Mesenchymal stem cell (in vitro differentiated cells and primary cell): Measurements from ENCODE around the gene METTL9.

Experiments
- DNase-seq: peaks from one replicate; pipeline ENCODE4 v3.0.0-alpha.2; 2013
- H2AFZ ChIP-seq: one replicate; pipeline ENCODE4 v1.6.1; 2013; ENCODE audit warnings: low read depth, mild to moderate bottlenecking, control low read depth, inconsistent platforms, low read length, moderate library complexity
- H2AK5ac ChIP-seq: 2 replicates; pipeline ENCODE4 v1.6.1; 2013; ENCODE audit warnings: low read length, moderate library complexity, mild to moderate bottlenecking, inconsistent platforms; ENCODE audit not compliant: severe bottlenecking
- H2BK120ac ChIP-seq: one replicate; pipeline ENCODE4 v1.6.1; 2013; ENCODE audit warnings: low read depth, mild to moderate bottlenecking, inconsistent platforms, low read length, moderate library complexity
- H2BK12ac ChIP-seq, 2 experiments: one replicate each; pipeline ENCODE4 v1.6.1; 2013; ENCODE audit warnings: inconsistent platforms in 2 of 2, low read length in 2 of 2, mild to moderate bottlenecking in 2 of 2, moderate library complexity in 2 of 2, control low read depth in 1 of 2
- H2BK15ac ChIP-seq: one replicate; pipeline ENCODE4 v1.6.1; 2013; ENCODE audit warnings: mild to moderate bottlenecking, low read depth, inconsistent platforms; ENCODE audit not compliant: poor library complexity, severe bottlenecking
- H2BK5ac ChIP-seq: 2 replicates; pipeline ENCODE4 v1.6.1; 2013; ENCODE audit warnings: low read depth, mild to moderate bottlenecking, low read length, control low read depth, inconsistent platforms; ENCODE audit not compliant: poor library complexity, severe bottlenecking
- H3K14ac ChIP-seq, 2 experiments: one replicate each; pipeline ENCODE4 v1.6.1; 2013; ENCODE audit warnings: inconsistent platforms in 2 of 2, low read length in 2 of 2, control low read depth in 1 of 2, mild to moderate bottlenecking in 1 of 2, moderate library complexity in 1 of 2
- H3K18ac ChIP-seq, 2 experiments: one replicate each; pipeline ENCODE4 v1.6.1; 2013; ENCODE audit warnings: inconsistent platforms in 2 of 2, low read length in 2 of 2, control low read depth in 1 of 2, low read depth in 1 of 2, mild to moderate bottlenecking in 1 of 2
- H3K23ac ChIP-seq, 2 experiments: one replicate each; pipeline ENCODE4 v1.6.1; 2013; ENCODE audit warnings: inconsistent platforms in 2 of 2, low read length in 2 of 2, mild to moderate bottlenecking in 2 of 2, moderate library complexity in 2 of 2, control low read depth in 1 of 2
- H3K27ac ChIP-seq: 2 replicates; pipeline ENCODE4 v1.5.1; 2013; ENCODE audit warnings: mild to moderate bottlenecking, moderate library complexity, low read length, control low read depth, inconsistent platforms; ENCODE audit not compliant: poor library complexity, severe bottlenecking
- H3K27me3 ChIP-seq, 2 experiments: 2 replicates each; pipeline versions ENCODE4 v1.6.1 to v1.7.0; 2013; ENCODE audit warnings: low read length in 2 of 2, mild to moderate bottlenecking in 2 of 2, moderate library complexity in 2 of 2, control low read depth in 1 of 2, inconsistent platforms in 1 of 2; ENCODE audit not compliant: control insufficient read depth in 1 of 2, insufficient read depth in 1 of 2
- H3K36me3 ChIP-seq, 2 experiments: 2 replicates each; pipeline versions ENCODE4 v1.6.1 to v1.7.0; 2013; ENCODE audit warnings: low read length in 2 of 2, control low read depth in 1 of 2, inconsistent platforms in 1 of 2, low read depth in 1 of 2, mild to moderate bottlenecking in 1 of 2; ENCODE audit not compliant: insufficient read depth in 2 of 2, control insufficient read depth in 1 of 2
- H3K4ac ChIP-seq, 2 experiments: one replicate each; pipeline ENCODE4 v1.6.1; 2013; ENCODE audit warnings: inconsistent platforms in 2 of 2, low read length in 2 of 2, mild to moderate bottlenecking in 2 of 2, moderate library complexity in 2 of 2, control low read depth in 1 of 2, low read depth in 1 of 2
- H3K4me1 ChIP-seq: 2 replicates; pipeline ENCODE4 v1.6.1; 2013; ENCODE audit warnings: low read depth, low read length, control low read depth; ENCODE audit not compliant: control insufficient read depth, insufficient read depth
- H3K4me2 ChIP-seq: 2 replicates; pipeline ENCODE4 v1.6.1; 2013; ENCODE audit warnings: low read length, mild to moderate bottlenecking, inconsistent platforms; ENCODE audit not compliant: poor library complexity, severe bottlenecking
- H3K4me3 ChIP-seq, 2 experiments: 2 replicates each; pipeline versions ENCODE4 v1.5.1 to v1.7.0; 2013; ENCODE audit warnings: low read length in 2 of 2, mild to moderate bottlenecking in 2 of 2, control low read depth in 1 of 2, low read depth in 1 of 2; ENCODE audit not compliant: insufficient read depth in 1 of 2
- H3K79me1 ChIP-seq: replicated peaks from 2 replicates; pipeline ENCODE4 v1.6.1; 2013; ENCODE audit warnings: mild to moderate bottlenecking, control low read depth, low read length, inconsistent platforms; ENCODE audit not compliant: poor library complexity, severe bottlenecking
- H3K9ac ChIP-seq: 2 replicates; pipeline ENCODE4 v1.7.0; 2013; ENCODE audit warnings: mild to moderate bottlenecking, low read length, moderate library complexity
- H3K9me3 ChIP-seq: 2 replicates; pipeline ENCODE4 v1.7.0; 2013; ENCODE audit warnings: mild to moderate bottlenecking, low read length; ENCODE audit not compliant: control insufficient read depth
- H4K8ac ChIP-seq: one replicate; pipeline ENCODE4 v1.6.1; 2013; ENCODE audit warnings: inconsistent platforms, mild to moderate bottlenecking, low read length, moderate library complexity
- H4K91ac ChIP-seq: one replicate; pipeline ENCODE4 v1.6.1; 2013; ENCODE audit warnings: mild to moderate bottlenecking, low read length, inconsistent platforms
- WGBS: methylation state at CpG from one replicate; pipeline ENCODE4 v1.1.7; 2013; ENCODE audit warnings: mixed read lengths; 5-methylcytosine and 5-hydroxymethylcytosine counted together

The METTL9 gene

DNA sequence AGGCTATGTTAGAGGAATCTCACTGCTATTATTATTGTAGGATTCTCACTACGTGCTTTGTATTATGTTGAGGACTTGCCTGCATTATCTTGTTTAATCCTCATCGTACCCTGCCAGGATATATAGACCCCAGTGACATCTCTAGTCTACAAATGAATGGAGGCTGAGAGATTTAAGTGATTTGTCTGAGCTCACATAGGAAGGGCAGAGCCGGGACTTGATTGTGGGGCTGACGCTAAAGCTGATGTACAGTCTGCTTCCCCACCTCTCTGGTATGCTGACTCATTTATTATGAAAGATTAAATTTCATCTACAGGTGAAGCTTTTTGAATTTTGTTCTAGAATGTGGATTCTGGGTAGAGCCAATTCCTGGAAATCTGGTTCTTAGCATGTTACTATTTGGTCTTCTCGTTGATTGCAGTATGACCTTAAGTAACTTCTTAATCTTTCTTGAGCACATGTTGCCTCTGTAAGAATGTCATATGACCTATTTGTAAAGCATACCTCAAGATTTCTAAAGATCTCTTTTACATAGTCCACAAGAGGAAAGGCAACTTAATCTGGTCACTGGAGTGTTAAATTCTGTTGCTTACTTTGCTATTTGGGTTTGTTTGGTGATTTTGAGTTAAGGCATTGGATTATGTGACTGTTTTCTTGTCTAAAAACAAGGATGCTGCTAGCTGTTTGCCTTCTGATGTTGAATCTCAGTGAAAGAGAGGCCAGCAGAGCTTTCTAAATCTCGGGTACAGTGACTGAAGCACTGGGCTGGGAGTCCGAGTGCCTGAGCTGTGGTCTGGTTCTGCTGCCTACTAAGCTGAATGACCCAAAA lies 12.4 kb downstream of the METTL9 start:
- no peaks in the 10 kb centered on the region for H3K27me3 ChIP-seq
- H3K4ac ChIP-seq = no peak overlapping the region
- H2AFZ ChIP-seq = no peak overlapping the region
- 90% methylated on average over 2 of the region's 7 CpGs for WGBS
- H3K9me3 ChIP-seq = no peaks in the 10 kb centered on the region
- peaks cover 6% of the 10 kb centered on the region for H3K4me1 ChIP-seq
- H3K9ac ChIP-seq = peak overlapping the region; percentile 64
- H2BK15ac ChIP-seq = no peak overlapping the region
- peak overlapping the region; percentile 16 for H3K27ac ChIP-seq
- H2BK5ac ChIP-seq = no peak overlapping the region
- H2AK5ac ChIP-seq = no peak overlapping the region
- H3K36me3 ChIP-seq = peaks cover 0 to 30% of the 10 kb centered on the region in 2 experiments
- DNase-seq = peak; percentile 41
- H3K18ac ChIP-seq = no peak overlapping the region
- H4K8ac ChIP-seq = no peak overlapping the region
- peak overlapping the region in 1 of 2 experiments; percentile 11 for H3K4me3 ChIP-seq
- H3K4me2 ChIP-seq = no peak overlapping the region
- no peak overlapping the region for H4K91ac ChIP-seq
- no peak overlapping the region for H3K23ac ChIP-seq
- H3K79me1 ChIP-seq = peaks cover 10% of the 10 kb centered on the region
- no peak overlapping the region for H2BK12ac ChIP-seq
- no peak overlapping the region for H3K14ac ChIP-seq
- no peak overlapping the region for H2BK120ac ChIP-seq

DNA sequence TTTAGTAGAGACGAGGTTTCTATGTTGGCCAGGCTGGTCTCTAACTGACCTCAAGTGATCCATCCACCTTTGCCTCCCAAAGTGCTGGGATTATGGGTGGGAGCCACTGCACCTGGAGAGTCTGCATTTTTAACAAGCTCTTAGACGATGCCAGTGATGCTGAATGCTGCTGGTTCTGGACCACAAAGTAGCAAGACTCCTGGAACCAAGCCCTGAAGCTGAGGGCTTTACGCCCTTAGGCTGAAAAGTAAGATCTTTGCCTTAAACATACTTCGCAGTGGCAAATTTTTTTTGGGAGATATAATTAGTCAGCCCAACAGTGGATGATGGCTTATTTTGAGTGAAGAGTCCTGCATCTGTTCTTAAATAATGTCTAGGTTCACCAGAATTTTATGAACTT lies 14.0 kb downstream of the METTL9 start:
- Histone ChIP-seq H2AFZ (no peak overlapping the region), H3K27ac (no peak overlapping the region), H3K18ac (no peak overlapping the region), H3K9ac (no peak overlapping the region), H2BK12ac (no peak overlapping the region), H3K4me3 (no peak overlapping the region), H3K4ac (peak overlapping the region in 1 of 2 experiments; percentile 11), H2AK5ac (no peak overlapping the region), H4K8ac (no peak overlapping the region), H3K36me3 (peaks cover 0 to 35% of the 10 kb centered on the region in 2 experiments), H3K4me1 (peaks cover 6% of the 10 kb centered on the region), H3K4me2 (no peak overlapping the region), H3K23ac (no peak overlapping the region), H3K79me1 (peaks cover 12% of the 10 kb centered on the region), H2BK5ac (no peak overlapping the region), H3K9me3 (no peaks in the 10 kb centered on the region), H3K27me3 (no peaks in the 10 kb centered on the region), H2BK15ac (no peak overlapping the region), H3K14ac (no peak overlapping the region), H4K91ac (no peak overlapping the region), H2BK120ac (no peak overlapping the region)
- DNase-seq = no peak
- 99% methylated on average over 4 of the region's 4 CpGs for WGBS

DNA sequence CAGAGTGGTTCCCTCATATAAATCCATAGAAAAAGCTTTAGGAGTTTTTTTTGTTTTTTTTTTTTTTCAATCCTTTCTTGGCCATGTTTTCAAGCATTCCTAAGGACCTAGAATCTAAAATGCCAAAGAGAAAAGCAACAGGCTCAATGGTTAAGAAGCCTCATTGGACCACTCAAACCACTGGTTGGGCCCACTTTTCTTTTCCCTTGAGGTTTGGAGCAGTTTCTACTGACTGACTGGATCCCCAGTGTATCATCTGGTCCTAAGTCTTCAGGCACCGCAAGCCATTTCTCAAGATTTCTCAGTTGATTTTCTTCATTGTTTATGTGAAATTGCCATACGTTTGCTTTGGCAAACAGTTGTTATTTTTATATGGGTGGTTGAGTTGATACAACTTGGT lies 14.4 kb downstream of the METTL9 start:
- no peak overlapping the region for H3K23ac ChIP-seq
- H3K18ac ChIP-seq = no peak overlapping the region
- no peak overlapping the region for H3K4me2 ChIP-seq
- peaks cover 6% of the 10 kb centered on the region for H3K4me1 ChIP-seq
- H3K4me3 ChIP-seq = no peak overlapping the region
- no peak overlapping the region for H2AK5ac ChIP-seq
- DNase-seq = no peak
- no peak overlapping the region for H4K8ac ChIP-seq
- H4K91ac ChIP-seq = no peak overlapping the region
- no peak overlapping the region for H3K4ac ChIP-seq
- WGBS = 100% methylated on average over 1 of the region's 2 CpGs
- H3K79me1 ChIP-seq = peaks cover 12% of the 10 kb centered on the region
- no peak overlapping the region for H3K14ac ChIP-seq
- no peak overlapping the region for H3K27ac ChIP-seq
- H3K9me3 ChIP-seq = no peaks in the 10 kb centered on the region
- no peak overlapping the region for H2BK5ac ChIP-seq
- no peak overlapping the region for H3K9ac ChIP-seq
- H2BK12ac ChIP-seq = no peak overlapping the region
- H3K27me3 ChIP-seq = no peaks in the 10 kb centered on the region
- H2BK15ac ChIP-seq = no peak overlapping the region
- H2AFZ ChIP-seq = no peak overlapping the region
- peaks cover 0 to 38% of the 10 kb centered on the region in 2 experiments for H3K36me3 ChIP-seq
- H2BK120ac ChIP-seq = no peak overlapping the region

GRCh38 chr16:21614896-21615295 lies 15.5 kb downstream of the METTL9 start:
- Histone ChIP-seq H3K27ac (no peak overlapping the region), H2BK120ac (no peak overlapping the region), H2BK5ac (no peak overlapping the region), H3K9me3 (no peaks in the 10 kb centered on the region), H3K4me3 (no peak overlapping the region), H2AFZ (no peak overlapping the region), H3K18ac (no peak overlapping the region), H4K8ac (no peak overlapping the region), H3K27me3 (no peaks in the 10 kb centered on the region), H2AK5ac (no peak overlapping the region), H4K91ac (no peak overlapping the region), H3K4ac (no peak overlapping the region), H3K4me1 (peaks cover 4% of the 10 kb centered on the region), H3K79me1 (peaks cover 14% of the 10 kb centered on the region), H2BK12ac (no peak overlapping the region), H3K4me2 (no peak overlapping the region), H3K14ac (no peak overlapping the region), H3K36me3 (peaks cover 0 to 46% of the 10 kb centered on the region in 2 experiments), H2BK15ac (no peak overlapping the region), H3K9ac (no peak overlapping the region), H3K23ac (no peak overlapping the region)
- WGBS = 99% methylated on average over 3 of the region's 3 CpGs
- no peak for DNase-seq
